Fibroblast of the aortic adventitia (primary cell): ENCODE measurements around the gene TCERG1L. TPM values are rescaled to one million over a fixed set of nuclear protein-coding genes. Genes with fewer than 3 reads are reported as not detected.
"Not testable (repeated sequence)": the region's sequence is repeated elsewhere in the genome, so short reads cannot be mapped to it uniquely, and the experiment has no call there.

Experiments used
- DNase-seq: peaks from one replicate; pipeline ENCODE4 v3.0.0-alpha.2; 2010; ENCODE audit warnings: low read depth
- H3K4me3 ChIP-seq: 2 replicates; pipeline ENCODE4 v1.5.1; 2011; ENCODE audit warnings: low read depth, mild to moderate bottlenecking, control low read depth, low read length, moderate library complexity
- total RNA-seq: library from RNA; depleted of rRNA; stranded (reverse); fragments of >200 nt; gene quantifications from 2 replicates; pipeline ENCODE4 v1.2.3, GENCODE V29; 2012; ENCODE audit warnings: low replicate concordance
- TF ChIP-seq, protein P1 (sequence below): IDR thresholded peaks from 2 replicates; pipeline ENCODE4 v1.5.1; 2011; ENCODE audit warnings: mild to moderate bottlenecking, low read length, control low read depth, inconsistent platforms; ENCODE audit not compliant: insufficient read depth

The TCERG1L gene
- total RNA-seq, 1 donor: not detected

DNA sequence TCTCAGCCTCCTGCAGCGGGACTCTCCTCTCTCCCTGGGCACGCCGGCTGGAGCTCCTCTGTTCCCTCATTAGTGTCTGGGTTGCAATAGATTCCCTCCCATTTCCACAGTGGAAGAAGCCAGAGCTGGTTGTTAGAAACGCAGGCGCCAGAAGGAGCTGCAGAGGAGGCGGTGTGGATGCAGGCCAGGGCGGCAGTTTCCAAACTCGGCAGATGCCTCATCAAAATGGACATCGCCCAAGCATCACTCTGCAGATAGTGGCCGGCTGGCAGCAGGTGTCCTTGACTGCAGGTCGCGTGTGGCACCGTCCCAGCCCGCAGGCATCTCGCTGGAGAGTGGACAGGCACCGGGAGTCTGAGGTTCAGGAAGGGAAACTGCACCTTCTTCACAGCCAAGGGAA, 201.8 kb downstream of the TCERG1L start:
- TF ChIP-seq, protein P1, sequence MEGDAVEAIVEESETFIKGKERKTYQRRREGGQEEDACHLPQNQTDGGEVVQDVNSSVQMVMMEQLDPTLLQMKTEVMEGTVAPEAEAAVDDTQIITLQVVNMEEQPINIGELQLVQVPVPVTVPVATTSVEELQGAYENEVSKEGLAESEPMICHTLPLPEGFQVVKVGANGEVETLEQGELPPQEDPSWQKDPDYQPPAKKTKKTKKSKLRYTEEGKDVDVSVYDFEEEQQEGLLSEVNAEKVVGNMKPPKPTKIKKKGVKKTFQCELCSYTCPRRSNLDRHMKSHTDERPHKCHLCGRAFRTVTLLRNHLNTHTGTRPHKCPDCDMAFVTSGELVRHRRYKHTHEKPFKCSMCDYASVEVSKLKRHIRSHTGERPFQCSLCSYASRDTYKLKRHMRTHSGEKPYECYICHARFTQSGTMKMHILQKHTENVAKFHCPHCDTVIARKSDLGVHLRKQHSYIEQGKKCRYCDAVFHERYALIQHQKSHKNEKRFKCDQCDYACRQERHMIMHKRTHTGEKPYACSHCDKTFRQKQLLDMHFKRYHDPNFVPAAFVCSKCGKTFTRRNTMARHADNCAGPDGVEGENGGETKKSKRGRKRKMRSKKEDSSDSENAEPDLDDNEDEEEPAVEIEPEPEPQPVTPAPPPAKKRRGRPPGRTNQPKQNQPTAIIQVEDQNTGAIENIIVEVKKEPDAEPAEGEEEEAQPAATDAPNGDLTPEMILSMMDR: no peak
- no peak for DNase-seq
- H3K4me3 ChIP-seq: no peak overlapping the region

DNA sequence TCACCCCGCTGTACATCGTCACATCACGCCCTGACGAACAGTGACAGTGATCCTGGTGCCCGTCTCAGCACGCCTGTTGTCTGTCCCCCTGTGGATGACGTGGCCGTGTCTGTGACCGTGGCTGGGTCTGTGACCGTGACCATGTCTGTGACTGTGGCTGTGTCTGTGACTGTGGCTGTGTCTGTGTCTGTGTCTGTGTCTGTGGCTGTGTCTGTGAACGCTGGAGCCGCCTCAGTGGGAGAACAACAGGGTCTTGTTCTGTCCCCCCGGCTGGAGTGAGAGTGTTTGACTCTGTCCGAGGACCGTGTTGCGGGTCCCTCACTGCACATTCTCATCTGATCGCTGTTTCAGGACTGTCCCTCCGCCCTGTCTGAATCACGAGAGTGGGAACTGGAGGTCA, 202.2 kb downstream of the TCERG1L start:
- TF ChIP-seq, protein P1: no peak

DNA sequence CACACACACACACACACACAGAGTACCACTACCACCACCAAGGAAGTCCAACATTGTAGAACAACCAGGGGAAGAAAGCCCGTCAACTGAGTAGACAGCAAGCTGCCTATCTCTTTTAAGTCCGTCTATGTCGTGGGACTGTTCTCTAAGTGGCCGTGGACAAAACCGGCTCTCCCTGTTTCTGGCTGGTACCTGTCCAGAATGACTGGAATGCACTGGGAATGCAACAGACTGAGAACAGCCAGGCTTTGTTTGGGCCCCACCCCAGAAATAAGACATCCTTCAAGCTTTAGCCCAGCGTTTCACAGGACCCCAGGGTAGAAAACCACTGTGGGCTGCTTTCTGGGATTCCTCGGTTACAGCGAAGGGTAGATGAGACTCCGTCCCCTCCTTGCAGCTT, 203.6 kb downstream of the TCERG1L start:
- no peak for DNase-seq
- TF ChIP-seq, protein P1: no peak

More for the DNA sequence above, 202.2 kb downstream of the TCERG1L start:
- no peak for DNase-seq
- no peak overlapping the region for H3K4me3 ChIP-seq

DNA sequence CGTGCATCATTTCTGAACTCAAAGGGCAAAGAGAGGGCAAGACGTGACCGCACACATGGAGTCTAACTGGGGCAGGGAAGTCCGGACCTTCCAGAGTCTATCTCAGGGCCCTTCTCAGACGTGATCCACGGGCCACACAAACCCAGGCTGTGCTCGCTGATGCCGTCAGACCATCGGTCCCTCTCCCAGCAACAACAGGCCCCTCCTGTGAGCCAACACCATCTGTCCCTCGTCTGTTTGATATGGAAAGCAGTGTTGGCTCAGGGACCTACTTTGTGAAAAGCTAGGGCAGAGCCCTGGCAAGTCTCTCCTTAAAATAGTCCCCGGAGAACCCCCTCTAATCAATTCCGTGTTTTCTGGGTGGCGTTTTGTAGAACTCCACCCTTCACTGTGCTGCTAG, 208.8 kb downstream of the TCERG1L start:
- TF ChIP-seq, protein P1: no peak
- DNase-seq: no peak
- no peak overlapping the region for H3K4me3 ChIP-seq

More for the DNA sequence above, 203.6 kb downstream of the TCERG1L start:
- H3K4me3 ChIP-seq: no peak overlapping the region

DNA sequence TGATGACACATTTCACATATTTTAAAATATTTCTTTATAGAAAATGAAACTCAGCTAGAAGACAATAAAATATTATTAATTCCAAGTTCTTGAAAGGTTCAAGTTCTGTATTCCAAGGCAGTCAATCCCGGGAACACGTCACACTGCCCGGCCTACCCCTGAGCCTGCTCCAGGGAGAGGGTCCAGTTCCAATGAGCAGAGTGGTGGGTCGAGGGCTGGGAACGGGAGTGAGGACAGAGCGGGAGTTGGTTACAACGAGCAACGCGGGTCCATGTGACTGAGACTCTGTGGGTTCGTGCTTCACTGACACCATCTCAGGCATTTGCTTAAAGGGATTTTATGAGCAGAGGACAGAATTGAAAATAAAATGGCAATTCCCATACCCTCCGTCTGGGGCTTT, 209.4 kb downstream of the TCERG1L start:
- no peak for DNase-seq
- no peak overlapping the region for H3K4me3 ChIP-seq
- TF ChIP-seq, protein P1: no peak

DNA sequence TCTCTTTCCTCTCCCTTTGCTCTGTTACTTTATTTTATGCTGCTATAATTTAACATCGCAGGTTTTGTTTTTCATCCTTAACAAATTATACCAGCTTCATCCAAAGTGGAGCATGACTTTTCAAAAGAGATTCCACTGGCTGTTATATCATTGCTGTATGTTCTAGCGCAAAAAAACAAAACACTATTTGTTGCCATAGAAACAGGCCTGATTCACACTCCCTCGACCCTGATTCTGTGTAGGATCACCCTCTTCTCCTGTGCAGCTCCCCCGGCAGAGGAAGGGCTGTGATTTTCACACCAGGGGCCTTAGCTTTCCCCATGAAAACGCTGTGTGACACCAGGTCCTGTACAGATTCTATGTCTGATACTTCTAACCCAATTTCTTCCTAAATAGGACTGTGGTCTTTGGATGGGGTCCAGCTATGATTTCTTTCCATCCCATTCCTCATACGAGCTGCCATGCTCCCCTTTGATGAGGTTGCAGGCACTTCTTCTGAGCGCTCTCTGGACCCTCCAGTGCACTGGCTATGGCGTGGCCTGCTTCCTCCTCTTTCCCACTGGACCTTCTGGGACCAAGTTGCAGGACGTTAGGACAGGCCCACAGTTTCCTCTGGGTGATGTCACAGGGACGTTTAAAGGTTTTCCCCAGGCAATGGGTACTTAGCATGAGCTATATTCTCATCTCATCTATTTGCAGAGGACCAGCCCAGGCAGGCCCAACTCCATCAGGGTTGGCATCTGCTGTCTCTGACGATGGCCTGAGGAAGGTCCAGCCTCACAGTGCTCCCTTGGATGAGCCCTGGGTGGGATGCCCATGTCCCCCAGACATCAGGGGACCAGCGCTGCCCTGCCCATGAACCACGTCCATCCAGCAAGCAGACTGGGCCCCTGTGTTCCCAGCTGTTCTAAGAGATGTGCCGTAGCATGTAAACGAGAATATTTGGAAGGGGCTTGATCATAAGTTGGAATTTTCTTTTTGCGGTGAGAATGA, 210.8 kb downstream of the TCERG1L start:
- H3K4me3 ChIP-seq, DNase-seq: not testable (repeated sequence)

DNA sequence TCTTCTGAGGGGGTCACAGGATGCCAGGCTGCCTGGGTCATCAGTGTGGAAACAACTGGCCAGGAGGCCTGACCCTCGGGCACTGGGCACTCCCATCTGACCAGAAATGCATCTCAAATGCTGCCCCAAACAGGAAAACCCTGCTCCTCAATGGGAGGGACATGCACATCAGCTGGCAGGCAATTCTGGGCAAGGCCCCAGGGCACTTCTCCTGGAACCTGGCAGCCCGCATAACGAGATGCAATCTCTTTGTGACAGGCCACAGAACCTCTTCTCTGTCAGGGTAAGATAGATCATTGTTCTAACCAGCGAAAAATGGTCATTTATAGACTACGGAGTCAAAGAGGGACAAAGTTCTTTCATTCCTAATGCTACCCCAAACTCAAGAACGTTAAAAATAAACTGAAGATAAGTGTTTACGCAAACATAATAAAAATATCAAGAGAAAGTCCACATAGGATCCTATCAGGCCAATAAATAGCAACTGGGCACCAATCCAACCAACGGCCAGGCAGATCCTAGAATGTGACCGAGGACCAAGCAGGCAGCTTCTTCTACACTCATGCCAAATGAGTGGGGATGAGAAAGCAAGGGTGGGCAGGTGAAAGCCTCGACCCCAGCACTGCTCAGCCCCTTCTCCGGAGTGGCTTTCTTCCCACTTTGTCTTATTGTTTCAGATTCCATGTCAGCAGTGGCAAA, 212.3 kb downstream of the TCERG1L start:
- no peak for DNase-seq
- no peak overlapping the region for H3K4me3 ChIP-seq
- TF ChIP-seq, protein P1: no peak
